OCI-LY7 (cell line): ENCODE data around the gene ZIC5. TPM values are rescaled to one million over a fixed set of nuclear protein-coding genes. Genes with fewer than 3 reads are reported as not detected.

ENCODE experiments used
- BruUV-seq: library from RNA; stranded (reverse); fragments of 400-500 nt; replicated peaks from 2 replicates; lab custom pipeline; 2021; lab: Mats Ljungman, UMichigan
- CTCF ChIA-PET: fragments of 300-600 bp; sonication (Branson Sonifier 250); formaldehyde crosslinking; loops from one replicate; lab custom pipeline; 2022; ENCODE audit warnings: antibody characterized with exemption; ENCODE audit not compliant: unreplicated experiment; lab: Charles Lee
- POLR2A ChIA-PET: fragments of 300-600 bp; sonication (Branson Sonifier 250); formaldehyde crosslinking; loops from one replicate; lab custom pipeline; 2022; ENCODE audit warnings: antibody characterized with exemption; lab: Charles Lee
- DNase-seq: peaks from one replicate; pipeline ENCODE4 v3.0.0-alpha.2; 2015; ENCODE audit warnings: low spot score
- H2AFZ ChIP-seq: fragments of 200-600 bp; sonication (generic), shearing (Covaris generic); 2 replicates; pipeline ENCODE4 v1.6.1; 2014; ENCODE audit warnings: mild to moderate bottlenecking, antibody characterized with exemption, low read length, moderate library complexity
- H3K27ac ChIP-seq: fragments of 200-600 bp; sonication (generic); 2 replicates; pipeline ENCODE4 v1.5.1; 2014; ENCODE audit warnings: mixed run types, low read depth, mild to moderate bottlenecking, moderate library complexity, low read length, inconsistent platforms; ENCODE audit not compliant: poor library complexity, severe bottlenecking
- H3K36me3 ChIP-seq: fragments of 200-600 bp; sonication (generic); 2 replicates; pipeline ENCODE4 v1.6.1; 2014; ENCODE audit warnings: mild to moderate bottlenecking, antibody characterized with exemption, low read length, moderate library complexity, mixed read lengths; ENCODE audit not compliant: insufficient read depth
- H3K4me1 ChIP-seq: fragments of 200-600 bp; sonication (generic); 2 replicates; pipeline ENCODE4 v1.5.1; 2014; ENCODE audit warnings: mild to moderate bottlenecking, low read length; ENCODE audit not compliant: insufficient read depth, poor library complexity, severe bottlenecking
- H3K4me2 ChIP-seq: fragments of 200-600 bp; sonication (generic); 2 replicates; pipeline ENCODE4 v1.6.1; 2014; ENCODE audit warnings: mild to moderate bottlenecking, low read length
- H3K4me3 ChIP-seq: fragments of 200-600 bp; sonication (generic); 2 replicates; pipeline ENCODE4 v1.5.1; 2014; ENCODE audit warnings: mild to moderate bottlenecking, low read depth, low read length; ENCODE audit not compliant: poor library complexity, severe bottlenecking
- H3K79me2 ChIP-seq: fragments of 200-600 bp; sonication (generic); 2 replicates; pipeline ENCODE4 v1.6.1; 2016; ENCODE audit warnings: low read depth, mild to moderate bottlenecking, low read length, moderate library complexity, mixed read lengths; ENCODE audit not compliant: insufficient read depth
- H3K9me2 ChIP-seq: fragments of 200-600 bp; sonication (generic); 2 replicates; pipeline ENCODE4 v1.6.1; 2016; ENCODE audit warnings: mild to moderate bottlenecking, low read length, mixed read lengths; ENCODE audit not compliant: insufficient read depth
- H3K9me3 ChIP-seq: fragments of 200-600 bp; sonication (generic); 2 replicates; pipeline ENCODE4 v1.6.1; 2014; ENCODE audit warnings: mild to moderate bottlenecking, mixed run types, low read length, mixed read lengths
- H4K20me1 ChIP-seq: fragments of 200-600 bp; sonication (generic); 2 replicates; pipeline ENCODE4 v1.6.1; 2014; ENCODE audit warnings: mild to moderate bottlenecking, antibody characterized with exemption, low read length, moderate library complexity, mixed read lengths; ENCODE audit not compliant: insufficient read depth
- EZH2phosphoT487 ChIP-seq: fragments of 200-600 bp; sonication (generic); IDR thresholded peaks from 2 replicates; pipeline ENCODE4 v1.6.1; 2018; ENCODE audit warnings: low read depth, borderline replicate concordance, mild to moderate bottlenecking, mixed run types, antibody characterized with exemption, low read length, moderate library complexity, mixed read lengths
- intact Hi-C: fragments of 100-400 bp; cut with micrococcal nuclease; formaldehyde crosslinking; loops from one replicate; pipeline ENCODE4 v1.10.0; 2022; ENCODE audit not compliant: unreplicated experiment
- total RNA-seq, 2 experiments: library from RNA; depleted of rRNA in 1 of 2; stranded (reverse); fragments of >200 nt in 1 of 2; shearing (Covaris generic) in 1 of 2; gene quantifications; 2 replicates each; pipeline ENCODE4 v1.2.3, GENCODE V29; 2014 to 2022
- TF ChIP-seq, protein P1 (sequence below): fragments of 200-600 bp; sonication (generic); conservative IDR thresholded peaks from 2 replicates; pipeline ENCODE4 v1.5.1; 2014; ENCODE audit warnings: mild to moderate bottlenecking, antibody characterized with exemption, low read length, moderate library complexity, mixed read lengths

ZIC5 gene
- total RNA-seq, 2 experiments from 2014 or later = not detected

GRCh38 chr13:99932912-99933311, 38.7 kb downstream of the ZIC5 start:
- intact Hi-C loops = no loop called here
- Histone ChIP-seq H3K9me2 (no peaks in the 10 kb centered on the region), H3K9me3 (no peaks in the 10 kb centered on the region), H3K4me2 (no peak overlapping the region), H4K20me1 (no peaks in the 10 kb centered on the region), H3K4me1 (no peaks in the 10 kb centered on the region), H3K36me3 (no peaks in the 10 kb centered on the region), H3K79me2 (no peaks in the 10 kb centered on the region), H3K27ac (no peak overlapping the region), H3K4me3 (no peak overlapping the region), H2AFZ (no peak overlapping the region)
- DNase-seq = no peak
- CTCF ChIA-PET = no interaction called here
- POLR2A ChIA-PET = no interaction called here
- TF ChIP-seq, protein P1, sequence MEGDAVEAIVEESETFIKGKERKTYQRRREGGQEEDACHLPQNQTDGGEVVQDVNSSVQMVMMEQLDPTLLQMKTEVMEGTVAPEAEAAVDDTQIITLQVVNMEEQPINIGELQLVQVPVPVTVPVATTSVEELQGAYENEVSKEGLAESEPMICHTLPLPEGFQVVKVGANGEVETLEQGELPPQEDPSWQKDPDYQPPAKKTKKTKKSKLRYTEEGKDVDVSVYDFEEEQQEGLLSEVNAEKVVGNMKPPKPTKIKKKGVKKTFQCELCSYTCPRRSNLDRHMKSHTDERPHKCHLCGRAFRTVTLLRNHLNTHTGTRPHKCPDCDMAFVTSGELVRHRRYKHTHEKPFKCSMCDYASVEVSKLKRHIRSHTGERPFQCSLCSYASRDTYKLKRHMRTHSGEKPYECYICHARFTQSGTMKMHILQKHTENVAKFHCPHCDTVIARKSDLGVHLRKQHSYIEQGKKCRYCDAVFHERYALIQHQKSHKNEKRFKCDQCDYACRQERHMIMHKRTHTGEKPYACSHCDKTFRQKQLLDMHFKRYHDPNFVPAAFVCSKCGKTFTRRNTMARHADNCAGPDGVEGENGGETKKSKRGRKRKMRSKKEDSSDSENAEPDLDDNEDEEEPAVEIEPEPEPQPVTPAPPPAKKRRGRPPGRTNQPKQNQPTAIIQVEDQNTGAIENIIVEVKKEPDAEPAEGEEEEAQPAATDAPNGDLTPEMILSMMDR = no peak
- no peak for TF ChIP-seq EZH2phosphoT487
- BruUV-seq = no TSS peak

- DNase-seq = no peak
- Histone ChIP-seq H3K79me2 (no peaks in the 10 kb centered on the region), H3K9me2 (no peaks in the 10 kb centered on the region), H3K9me3 (no peaks in the 10 kb centered on the region), H3K4me2 (no peak overlapping the region), H3K4me1 (no peaks in the 10 kb centered on the region), H3K36me3 (no peaks in the 10 kb centered on the region), H3K27ac (no peak overlapping the region), H4K20me1 (no peaks in the 10 kb centered on the region), H2AFZ (no peak overlapping the region), H3K4me3 (no peak overlapping the region)
- TF ChIP-seq EZH2phosphoT487 = no peak
- TF ChIP-seq, protein P1 = no peak
- intact Hi-C loops = no loop called here
- no TSS peak for BruUV-seq
- ChIA-PET CTCF (no interaction called here), POLR2A (no interaction called here)
These were observed 40.6 kb downstream of the ZIC5 start for GRCh38 chr13:99930925-99931324.

GRCh38 chr13:99929866-99930265, 41.7 kb downstream of the ZIC5 start:
- Histone ChIP-seq H3K4me2 (no peak overlapping the region), H3K4me3 (no peak overlapping the region), H3K9me3 (no peaks in the 10 kb centered on the region), H3K27ac (no peak overlapping the region), H3K4me1 (no peaks in the 10 kb centered on the region), H3K36me3 (no peaks in the 10 kb centered on the region), H3K9me2 (no peaks in the 10 kb centered on the region), H4K20me1 (no peaks in the 10 kb centered on the region), H2AFZ (no peak overlapping the region), H3K79me2 (no peaks in the 10 kb centered on the region)
- intact Hi-C loops = no loop called here
- ChIA-PET POLR2A (interaction anchor here (0.5 kb wide), 1 partner anchor 170 kb away, joined by 4 read pairs; no protein-coding TSS in a partner anchor), CTCF (no interaction called here)
- no TSS peak for BruUV-seq
- no peak for DNase-seq
- TF ChIP-seq, protein P1 = no peak
- TF ChIP-seq EZH2phosphoT487 = no peak
